Measurements from ENCODE around the gene F10.
"Not testable (repeated sequence)": the region's sequence is repeated elsewhere in the genome, so short reads cannot be mapped to it uniquely, and the experiment has no call there.

Gene F10

GRCh38 chr13:113122550-113123225 is at the start of gene F10:
Gene F10, plus strand, starts transcription at chr13:113122799. Its CDS starts 57 bp downstream, at chr13:113122856.
- peaks cover 25 to 28% of the 10 kb centered on the region in 2 donors for H3K27me3 Mint-ChIP-seq
- H3K36me3 Mint-ChIP-seq: no peaks in the 10 kb centered on the region
- no peaks in the 10 kb centered on the region for H3K4me1 Mint-ChIP-seq
- no peaks in the 10 kb centered on the region for H3K9me3 Mint-ChIP-seq
- no peak within 1 kb of the TSS for H3K4me3 Mint-ChIP-seq
- no peak within 1 kb of the TSS for H3K27ac Mint-ChIP-seq
- ATAC-seq (replicated peaks): no peak
- DNase-seq: no peak

- Mint-ChIP-seq H3K4me3 (no peak overlapping the region), H3K36me3 (peaks cover 47 to 57% of the 10 kb centered on the region in 2 donors), H3K27ac (no peak overlapping the region)
Observed at GRCh38 chr13:113073942-113074341, 48.7 kb upstream of the F10 start.

GRCh38 chr13:113074401-113074800 is 48.2 kb upstream of the F10 start:
- no peak for DNase-seq
- peaks cover 48 to 57% of the 10 kb centered on the region in 2 donors for H3K36me3 Mint-ChIP-seq
- H3K4me3 Mint-ChIP-seq: no peak overlapping the region
- H3K9me3 Mint-ChIP-seq: peaks cover 4 to 12% of the 10 kb centered on the region in 2 donors
- H3K27ac Mint-ChIP-seq: no peak overlapping the region
- H3K27me3 Mint-ChIP-seq: no peaks in the 10 kb centered on the region
- H3K4me1 Mint-ChIP-seq: no peaks in the 10 kb centered on the region
- ATAC-seq (replicated peaks): no peak

More at GRCh38 chr13:113073942-113074341, 48.7 kb upstream of the F10 start:
- Mint-ChIP-seq H3K4me1 (no peaks in the 10 kb centered on the region), H3K27me3 (no peaks in the 10 kb centered on the region), H3K9me3 (peaks cover 4 to 12% of the 10 kb centered on the region in 2 donors)
- DNase-seq (no peak), ATAC-seq (replicated peaks) (no peak)

DNA sequence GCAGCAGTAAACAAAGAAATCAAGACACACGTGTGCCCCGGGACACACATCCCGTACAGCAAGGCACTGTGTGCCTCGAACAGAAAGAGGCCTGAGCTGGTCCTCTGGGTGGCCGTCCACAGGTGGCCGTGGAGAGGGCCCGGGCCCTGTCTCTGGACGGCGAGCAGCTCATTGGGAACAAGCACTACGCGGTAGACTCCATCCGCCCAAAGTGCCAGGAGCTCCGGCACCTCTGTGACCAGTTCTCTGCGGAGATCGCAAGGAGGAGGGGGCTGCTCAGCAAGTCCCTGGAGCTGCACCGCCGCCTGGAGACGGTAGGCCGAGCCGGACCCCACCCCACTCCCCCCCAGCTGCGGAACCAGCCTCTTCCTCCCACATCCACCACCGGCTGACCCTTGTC is 47.7 kb upstream of the F10 start:
- Mint-ChIP-seq H3K9me3 (peaks cover 4 to 12% of the 10 kb centered on the region in 2 donors), H3K27ac (no peak overlapping the region), H3K27me3 (no peaks in the 10 kb centered on the region), H3K36me3 (peaks cover 49 to 57% of the 10 kb centered on the region in 2 donors), H3K4me3 (no peak overlapping the region), H3K4me1 (no peaks in the 10 kb centered on the region)
- DNase-seq (no peak), ATAC-seq (replicated peaks) (no peak)

DNA sequence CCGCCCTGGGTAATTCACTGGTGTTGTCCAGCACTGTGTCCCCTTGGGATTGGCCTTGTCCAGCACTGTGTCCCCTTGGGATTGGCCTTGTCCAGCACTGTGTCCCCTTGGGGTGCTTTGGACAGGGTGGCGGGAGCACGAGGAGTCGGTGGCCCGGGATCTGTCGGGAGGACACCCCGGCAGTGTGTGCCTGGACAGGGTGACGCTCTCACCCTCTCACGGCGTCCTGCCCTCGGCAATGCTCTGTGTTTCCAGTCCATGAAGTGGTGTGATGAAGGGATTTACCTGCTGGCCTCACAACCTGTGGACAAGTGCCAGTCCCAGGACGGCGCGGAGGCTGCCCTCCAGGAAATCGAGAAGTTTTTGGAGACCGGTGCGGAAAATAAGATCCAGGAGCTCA is 46.9 kb upstream of the F10 start:
- Mint-ChIP-seq H3K27me3 (no peaks in the 10 kb centered on the region), H3K27ac (no peak overlapping the region), H3K4me1 (no peaks in the 10 kb centered on the region), H3K36me3 (peaks cover 44 to 52% of the 10 kb centered on the region in 2 donors), H3K4me3 (no peak overlapping the region), H3K9me3 (peaks cover 4 to 12% of the 10 kb centered on the region in 2 donors)
- ATAC-seq (replicated peaks): no peak
- no peak for DNase-seq

DNA sequence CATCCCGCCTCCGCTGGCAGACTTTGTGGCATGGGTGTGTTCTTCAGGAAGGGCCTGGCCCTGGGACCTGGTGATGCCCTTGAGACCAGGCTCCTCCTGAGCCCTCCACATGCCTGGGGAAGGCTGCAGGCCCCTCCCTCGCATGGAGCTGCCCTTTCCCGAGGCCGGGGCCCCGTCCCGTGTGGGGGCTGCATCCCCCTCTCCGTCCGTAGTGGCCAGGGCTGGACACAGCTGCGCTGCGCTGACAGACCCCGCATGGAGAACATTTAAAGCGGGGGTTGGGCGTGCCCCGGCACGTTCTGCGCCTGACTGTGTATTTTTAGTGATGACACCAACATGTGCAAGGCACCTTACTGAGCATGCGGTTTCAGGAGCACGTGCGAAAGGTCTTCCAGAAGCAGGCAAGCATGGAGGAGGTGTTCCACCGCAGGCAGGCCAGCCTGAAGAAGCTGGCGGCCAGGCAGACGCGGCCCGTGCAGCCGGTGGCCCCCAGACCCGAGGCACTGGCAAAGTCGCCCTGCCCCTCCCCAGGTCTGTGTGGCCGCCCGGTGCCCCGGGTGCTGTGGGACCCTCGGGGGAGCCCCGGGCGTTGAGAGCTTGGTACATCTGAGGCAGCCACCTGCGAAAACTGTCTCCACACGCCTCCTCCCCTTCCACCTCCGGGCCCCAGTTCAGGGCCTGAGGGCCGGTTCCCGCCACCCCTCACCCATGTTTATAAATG is 45.8 kb upstream of the F10 start:
- Mint-ChIP-seq H3K36me3 (peaks cover 36 to 41% of the 10 kb centered on the region in 2 donors), H3K9me3 (peaks cover 2 to 8% of the 10 kb centered on the region in 2 donors), H3K4me3 (no peak overlapping the region), H3K27ac (no peak overlapping the region), H3K4me1 (no peaks in the 10 kb centered on the region), H3K27me3 (no peaks in the 10 kb centered on the region)
- DNase-seq (no peak), ATAC-seq (replicated peaks) (no peak)

- H3K4me1 Mint-ChIP-seq: no peaks in the 10 kb centered on the region
- no peak overlapping the region for H3K27ac Mint-ChIP-seq
- ATAC-seq (replicated peaks) (no peak), DNase-seq (no peak)
- H3K9me3 Mint-ChIP-seq: peaks cover 2 to 6% of the 10 kb centered on the region in 2 donors
- H3K27me3 Mint-ChIP-seq: no peaks in the 10 kb centered on the region
- no peak overlapping the region for H3K4me3 Mint-ChIP-seq
- peaks cover 34 to 35% of the 10 kb centered on the region in 2 donors for H3K36me3 Mint-ChIP-seq
Observed at GRCh38 chr13:113077566-113077952, 45.0 kb upstream of the F10 start.

DNA sequence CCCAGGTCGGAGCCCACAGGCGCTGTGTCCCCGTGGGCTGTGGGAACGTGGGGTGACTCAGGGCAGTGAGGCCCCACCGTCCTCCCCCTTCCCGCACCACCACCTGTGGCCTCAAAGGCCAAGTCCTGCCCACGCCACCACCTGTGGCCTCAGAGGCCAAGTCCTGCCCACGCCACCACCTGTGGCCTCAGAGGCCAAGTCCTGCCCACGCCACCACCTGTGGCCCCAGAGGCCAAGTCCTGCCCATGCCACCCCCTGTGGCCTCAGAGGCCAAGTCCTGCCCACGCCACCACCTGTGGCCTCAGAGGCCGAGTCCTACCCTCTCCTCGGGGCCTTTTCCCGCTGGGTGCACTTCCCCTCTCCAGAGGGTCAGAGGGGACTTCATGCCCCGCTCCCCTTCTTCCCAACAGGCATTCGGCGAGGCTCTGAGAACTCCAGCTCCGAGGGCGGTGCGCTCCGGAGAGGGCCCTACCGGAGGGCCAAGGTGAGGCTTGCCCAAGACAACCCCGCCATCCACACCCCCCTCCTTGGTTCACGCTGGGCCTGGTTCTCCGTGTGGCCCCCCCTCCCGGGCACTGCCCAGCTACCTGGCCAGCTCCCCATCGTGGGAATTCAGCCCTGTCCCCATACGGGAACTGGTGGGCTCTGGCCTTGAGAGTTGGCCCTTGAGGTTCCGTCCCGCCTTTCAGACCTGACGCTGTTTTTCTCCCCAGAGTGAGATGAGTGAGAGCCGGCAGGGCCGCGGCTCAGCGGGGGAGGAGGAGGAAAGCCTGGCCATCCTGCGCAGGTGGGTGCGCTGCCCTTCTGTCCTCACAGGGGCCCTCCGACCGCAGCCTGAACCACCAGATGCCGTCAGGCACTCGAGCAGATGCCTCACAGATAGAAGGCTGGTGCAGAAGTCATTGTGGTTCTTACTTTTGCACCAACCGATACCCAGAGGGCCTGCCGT is 44.4 kb upstream of the F10 start:
- Mint-ChIP-seq H3K27ac (no peak overlapping the region), H3K9me3 (no peaks in the 10 kb centered on the region), H3K4me1 (no peaks in the 10 kb centered on the region), H3K4me3 (no peak overlapping the region), H3K36me3 (peaks cover 28 to 30% of the 10 kb centered on the region in 2 donors), H3K27me3 (no peaks in the 10 kb centered on the region)
- DNase-seq (no peak), ATAC-seq (replicated peaks) (no peak)

- H3K9me3 Mint-ChIP-seq: no peaks in the 10 kb centered on the region
- H3K27me3 Mint-ChIP-seq: no peaks in the 10 kb centered on the region
- H3K4me1 Mint-ChIP-seq: no peaks in the 10 kb centered on the region
- H3K27ac Mint-ChIP-seq: no peak overlapping the region
- H3K4me3 Mint-ChIP-seq: no peak overlapping the region
- ATAC-seq (replicated peaks): no peak
- DNase-seq: no peak
- peaks cover 26 to 28% of the 10 kb centered on the region in 2 donors for H3K36me3 Mint-ChIP-seq
Observed at GRCh38 chr13:113078902-113079780, 43.5 kb upstream of the F10 start.

GRCh38 chr13:113079781-113080080 is 42.9 kb upstream of the F10 start:
- H3K4me1 Mint-ChIP-seq; H3K27me3 Mint-ChIP-seq; H3K9me3 Mint-ChIP-seq; DNase-seq; H3K27ac Mint-ChIP-seq; H3K4me3 Mint-ChIP-seq; ATAC-seq (replicated peaks): not testable (repeated sequence)
- H3K36me3 Mint-ChIP-seq: peaks cover 23 to 26% of the 10 kb centered on the region in 2 donors

GRCh38 chr13:113080361-113080831 is 42.2 kb upstream of the F10 start:
- H3K4me3 Mint-ChIP-seq: no peak overlapping the region
- H3K9me3 Mint-ChIP-seq: no peaks in the 10 kb centered on the region
- no peaks in the 10 kb centered on the region for H3K27me3 Mint-ChIP-seq
- no peaks in the 10 kb centered on the region for H3K4me1 Mint-ChIP-seq
- no peak overlapping the region for H3K27ac Mint-ChIP-seq
- peaks cover 25% of the 10 kb centered on the region in 2 donors for H3K36me3 Mint-ChIP-seq
- DNase-seq (no peak), ATAC-seq (replicated peaks) (no peak)

DNA sequence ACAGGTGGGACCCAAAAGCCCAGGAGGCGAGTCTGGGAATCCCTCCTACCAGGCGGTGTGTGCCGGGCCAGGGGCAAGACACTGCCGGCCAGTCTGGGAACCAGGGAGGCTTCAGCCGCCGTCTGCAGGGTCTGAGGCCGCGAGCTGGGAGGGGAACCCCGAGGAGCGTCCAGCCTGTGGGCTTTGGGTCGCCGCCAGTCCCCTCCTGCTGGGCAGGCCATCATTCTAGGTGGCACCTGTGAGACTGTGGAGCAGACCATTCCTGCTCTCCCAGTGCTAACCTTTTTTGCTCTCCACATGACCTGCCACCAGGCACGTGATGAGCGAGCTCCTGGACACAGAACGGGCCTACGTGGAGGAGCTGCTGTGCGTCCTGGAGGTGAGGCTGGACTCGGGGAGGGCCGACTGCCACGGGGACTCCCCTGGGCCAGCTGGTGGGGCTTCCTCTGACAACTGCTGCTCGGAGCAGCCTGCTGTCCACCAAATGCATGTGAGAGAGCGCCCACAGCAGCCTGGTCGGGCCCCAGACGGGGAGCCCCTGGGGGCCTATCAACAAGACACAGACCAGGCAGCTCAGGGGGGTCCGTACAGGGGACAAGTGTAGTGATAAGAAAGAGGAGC is 41.6 kb upstream of the F10 start:
- Mint-ChIP-seq H3K4me3 (no peak overlapping the region), H3K4me1 (no peaks in the 10 kb centered on the region), H3K36me3 (peaks cover 19 to 20% of the 10 kb centered on the region in 2 donors), H3K9me3 (no peaks in the 10 kb centered on the region), H3K27me3 (no peaks in the 10 kb centered on the region), H3K27ac (no peak overlapping the region)
- DNase-seq: no peak
- ATAC-seq (replicated peaks): no peak
